Naive B cell (primary cell): ENCODE measurements around the gene CHRDL2. TPM values are rescaled to one million over a fixed set of nuclear protein-coding genes. Genes with fewer than 3 reads are reported as not detected.
A peak's percentile ranks its signal among the peaks of the same experiment; 100 is the strongest.

Experiments
- ATAC-seq, 2 donors: fragments of 150-1000 bp; cut with Tn5 transposase; 2 replicates each; pipeline ENCODE4 v1.10.0; 2021; ENCODE audit warnings: low read depth in 2 of 2, mild to moderate bottlenecking in 2 of 2, moderate library complexity in 2 of 2
- DNase-seq: peaks from one replicate; pipeline ENCODE4 v3.0.0; 2022
- H3K27ac Mint-ChIP-seq, 6 donors: one replicate each; pipeline ENCODE4 v1.8.0; 2020 to 2022; ENCODE audit warnings: mild to moderate bottlenecking in 6 of 6, mixed read lengths in 6 of 6, moderate library complexity in 5 of 6, inconsistent platforms in 2 of 6
- H3K27me3 Mint-ChIP-seq, 3 donors: one replicate each; pipeline ENCODE4 v1.8.0; 2021 to 2022; ENCODE audit warnings: mixed read lengths in 3 of 3, mild to moderate bottlenecking in 1 of 3
- H3K36me3 Mint-ChIP-seq, 2 donors: one replicate each; pipeline ENCODE4 v1.8.0; 2020 to 2022; ENCODE audit warnings: mixed read lengths in 2 of 2, inconsistent platforms in 1 of 2, mild to moderate bottlenecking in 1 of 2
- H3K4me1 Mint-ChIP-seq, 3 donors: one replicate each; pipeline ENCODE4 v1.8.0; 2020 to 2022; ENCODE audit warnings: mixed read lengths in 3 of 3, inconsistent platforms in 1 of 3, mild to moderate bottlenecking in 1 of 3, moderate library complexity in 1 of 3
- H3K4me3 Mint-ChIP-seq, 8 donors: one replicate each; pipeline ENCODE4 v1.8.0; 2020 to 2022; ENCODE audit warnings: mild to moderate bottlenecking in 8 of 8, mixed read lengths in 8 of 8, moderate library complexity in 8 of 8, inconsistent platforms in 2 of 8
- H3K9me3 Mint-ChIP-seq, 7 donors: one replicate each; pipeline ENCODE4 v1.8.0; 2020 to 2022; ENCODE audit warnings: mixed read lengths in 7 of 7, mild to moderate bottlenecking in 5 of 7, inconsistent platforms in 2 of 7, moderate library complexity in 1 of 7
- polyA plus RNA-seq, 6 donors: library from polyadenylated mRNA; unstranded; fragments of 300-500 nt; fragmentation: Illumina TruSeq; gene quantifications; one replicate each; pipeline ENCODE4 v1.2.3, GENCODE V29; 2021; ENCODE audit warnings: low read depth in 6 of 6

CHRDL2 gene
- polyA plus RNA-seq, 6 donors from 2014 or later = not detected

- no peak for DNase-seq
These were observed 46.6 kb downstream of the CHRDL2 start for GRCh38 chr11:74684661-74685060.

GRCh38 chr11:74683941-74684481 lies 47.2 kb downstream of the CHRDL2 start:
- peaks cover 0 to 7% (median 3%) of the 10 kb centered on the region in 3 donors for H3K4me1 Mint-ChIP-seq
- peaks cover 0 to 7% (median 2%) of the 10 kb centered on the region in 7 donors for H3K9me3 Mint-ChIP-seq
- peaks cover 33 to 53% (median 47%) of the 10 kb centered on the region in 3 donors for H3K27me3 Mint-ChIP-seq
- no peak overlapping the region for H3K27ac Mint-ChIP-seq
- ATAC-seq = no peak
- peak overlapping the region in 2 of 8 donors; percentile 47 to 54 for H3K4me3 Mint-ChIP-seq
- H3K36me3 Mint-ChIP-seq = no peaks in the 10 kb centered on the region
- DNase-seq = no peak

More at GRCh38 chr11:74684661-74685060, 46.6 kb downstream of the CHRDL2 start:
- peak overlapping the region in 1 of 6 donors; percentile 6 for H3K27ac Mint-ChIP-seq
- no peaks in the 10 kb centered on the region for H3K36me3 Mint-ChIP-seq
- H3K27me3 Mint-ChIP-seq = peaks cover 33 to 53% (median 47%) of the 10 kb centered on the region in 3 donors
- no peak for ATAC-seq
- H3K4me1 Mint-ChIP-seq = peaks cover 0 to 7% (median 3%) of the 10 kb centered on the region in 3 donors
- H3K9me3 Mint-ChIP-seq = peaks cover 0 to 7% (median 2%) of the 10 kb centered on the region in 7 donors
- peak overlapping the region in 1 of 8 donors; percentile 9 for H3K4me3 Mint-ChIP-seq

GRCh38 chr11:74683279-74683871 lies 47.9 kb downstream of the CHRDL2 start:
- Mint-ChIP-seq H3K4me3 (peak overlapping the region in 2 of 8 donors; percentile 44 to 47), H3K9me3 (peaks cover 0 to 7% (median 2%) of the 10 kb centered on the region in 7 donors), H3K27ac (no peak overlapping the region), H3K27me3 (peaks cover 33 to 53% (median 47%) of the 10 kb centered on the region in 3 donors), H3K4me1 (peaks cover 0 to 7% (median 3%) of the 10 kb centered on the region in 3 donors), H3K36me3 (no peaks in the 10 kb centered on the region)
- ATAC-seq = no peak
- DNase-seq = no peak

- peaks cover 0 to 7% (median 2%) of the 10 kb centered on the region in 7 donors for H3K9me3 Mint-ChIP-seq
- ATAC-seq = no peak
- no peak for DNase-seq
- H3K4me1 Mint-ChIP-seq = peaks cover 0 to 7% (median 3%) of the 10 kb centered on the region in 3 donors
- H3K4me3 Mint-ChIP-seq = peak overlapping the region in 3 of 8 donors; percentile 10 to 47 (median 30)
- H3K27me3 Mint-ChIP-seq = peaks cover 33 to 53% (median 47%) of the 10 kb centered on the region in 3 donors
- no peak overlapping the region for H3K27ac Mint-ChIP-seq
- no peaks in the 10 kb centered on the region for H3K36me3 Mint-ChIP-seq
These were observed 48.4 kb downstream of the CHRDL2 start for GRCh38 chr11:74682731-74683278.

GRCh38 chr11:74681686-74682651 lies 49.3 kb downstream of the CHRDL2 start:
- peaks cover 0 to 7% (median 0%) of the 10 kb centered on the region in 7 donors for H3K9me3 Mint-ChIP-seq
- peaks cover 0 to 7% (median 3%) of the 10 kb centered on the region in 3 donors for H3K4me1 Mint-ChIP-seq
- ATAC-seq (no peak), DNase-seq (no peak)
- no peak overlapping the region for H3K4me3 Mint-ChIP-seq
- no peak overlapping the region for H3K27ac Mint-ChIP-seq
- H3K27me3 Mint-ChIP-seq = peaks cover 33 to 53% (median 47%) of the 10 kb centered on the region in 3 donors
- H3K36me3 Mint-ChIP-seq = no peaks in the 10 kb centered on the region

GRCh38 chr11:74680703-74681531 lies 50.3 kb downstream of the CHRDL2 start:
- peaks cover 29 to 53% (median 42%) of the 10 kb centered on the region in 3 donors for H3K27me3 Mint-ChIP-seq
- H3K36me3 Mint-ChIP-seq = no peaks in the 10 kb centered on the region
- H3K4me1 Mint-ChIP-seq = peaks cover 0 to 7% (median 3%) of the 10 kb centered on the region in 3 donors
- ATAC-seq = no peak
- no peak for DNase-seq
- H3K27ac Mint-ChIP-seq = no peak overlapping the region
- no peak overlapping the region for H3K4me3 Mint-ChIP-seq
- H3K9me3 Mint-ChIP-seq = peaks cover 0 to 2% (median 0%) of the 10 kb centered on the region in 7 donors

- H3K27ac Mint-ChIP-seq = no peak overlapping the region
- peak overlapping the region in 1 of 8 donors; percentile 25 for H3K4me3 Mint-ChIP-seq
- peaks cover 0 to 7% (median 3%) of the 10 kb centered on the region in 3 donors for H3K4me1 Mint-ChIP-seq
- DNase-seq (no peak), ATAC-seq (no peak)
- H3K36me3 Mint-ChIP-seq = no peaks in the 10 kb centered on the region
- H3K27me3 Mint-ChIP-seq = peaks cover 21 to 50% (median 39%) of the 10 kb centered on the region in 3 donors
- H3K9me3 Mint-ChIP-seq = peaks cover 0 to 2% (median 0%) of the 10 kb centered on the region in 7 donors
These were observed 51.1 kb downstream of the CHRDL2 start for GRCh38 chr11:74680035-74680671.

- H3K4me1 Mint-ChIP-seq = peaks cover 0 to 7% (median 0%) of the 10 kb centered on the region in 3 donors
- peaks cover 0 to 5% of the 10 kb centered on the region in 2 donors for H3K36me3 Mint-ChIP-seq
- no peak overlapping the region for H3K27ac Mint-ChIP-seq
- no peak for ATAC-seq
- no peak for DNase-seq
- H3K4me3 Mint-ChIP-seq = no peak overlapping the region
- peaks cover 18 to 44% (median 32%) of the 10 kb centered on the region in 3 donors for H3K27me3 Mint-ChIP-seq
- H3K9me3 Mint-ChIP-seq = peaks cover 0 to 4% (median 2%) of the 10 kb centered on the region in 7 donors
These were observed 51.7 kb downstream of the CHRDL2 start for GRCh38 chr11:74679513-74679865.

GRCh38 chr11:74678591-74679512 lies 52.4 kb downstream of the CHRDL2 start:
- ATAC-seq (no peak), DNase-seq (no peak)
- Mint-ChIP-seq H3K4me1 (peaks cover 0 to 7% (median 0%) of the 10 kb centered on the region in 3 donors), H3K4me3 (no peak overlapping the region), H3K9me3 (peaks cover 0 to 5% (median 2%) of the 10 kb centered on the region in 7 donors), H3K36me3 (peaks cover 0 to 8% of the 10 kb centered on the region in 2 donors), H3K27ac (no peak overlapping the region), H3K27me3 (peaks cover 11 to 40% (median 28%) of the 10 kb centered on the region in 3 donors)

GRCh38 chr11:74678041-74678440 lies 53.2 kb downstream of the CHRDL2 start:
- Mint-ChIP-seq H3K27ac (no peak overlapping the region), H3K36me3 (peaks cover 0 to 8% of the 10 kb centered on the region in 2 donors), H3K9me3 (peaks cover 0 to 5% (median 2%) of the 10 kb centered on the region in 7 donors), H3K4me1 (peaks cover 0 to 7% (median 2%) of the 10 kb centered on the region in 3 donors), H3K4me3 (no peak overlapping the region), H3K27me3 (peaks cover 8 to 34% (median 23%) of the 10 kb centered on the region in 3 donors)
- ATAC-seq (no peak), DNase-seq (no peak)

GRCh38 chr11:74677131-74677530 lies 54.1 kb downstream of the CHRDL2 start:
- Mint-ChIP-seq H3K4me3 (no peak overlapping the region), H3K4me1 (peaks cover 0 to 4% (median 2%) of the 10 kb centered on the region in 3 donors), H3K36me3 (peaks cover 0 to 8% of the 10 kb centered on the region in 2 donors), H3K27ac (no peak overlapping the region), H3K9me3 (peaks cover 0 to 4% (median 2%) of the 10 kb centered on the region in 7 donors), H3K27me3 (peaks cover 5 to 25% (median 14%) of the 10 kb centered on the region in 3 donors)
- no peak for ATAC-seq
- no peak for DNase-seq
